ENCODE measurements around the gene PPM1L.

The PPM1L gene

GRCh38 chr3:161042023-161042501 lies 286.0 kb downstream of the PPM1L start:
- DNase-seq (ENCODE audit: low spot score), result no peak

- no peak for DNase-seq (ENCODE audit: low spot score)
These were observed 287.5 kb downstream of the PPM1L start for GRCh38 chr3:161043336-161044035.

GRCh38 chr3:161049683-161050248 lies 293.7 kb downstream of the PPM1L start:
- DNase-seq (ENCODE audit: low spot score), result no peak

GRCh38 chr3:161050935-161051334 lies 294.9 kb downstream of the PPM1L start:
- DNase-seq (ENCODE audit: low spot score), result no peak

- DNase-seq (ENCODE audit: low spot score), result no peak
These were observed 295.8 kb downstream of the PPM1L start for GRCh38 chr3:161051856-161052255.

- DNase-seq (ENCODE audit: low spot score), result no peak
These were observed 299.0 kb downstream of the PPM1L start for GRCh38 chr3:161054860-161055604.

GRCh38 chr3:161064413-161064812 lies 308.4 kb downstream of the PPM1L start:
- DNase-seq (ENCODE audit: low spot score), result no peak

GRCh38 chr3:161066930-161067329 lies 310.9 kb downstream of the PPM1L start:
- DNase-seq (ENCODE audit: low spot score), result no peak

- DNase-seq (ENCODE audit: low spot score), result no peak
These were observed 311.3 kb downstream of the PPM1L start for GRCh38 chr3:161067335-161067734.

- DNase-seq (ENCODE audit: low spot score), result no peak
These were observed 313.6 kb downstream of the PPM1L start for GRCh38 chr3:161069511-161070251.

- no peak for DNase-seq (ENCODE audit: low spot score)
These were observed 314.4 kb downstream of the PPM1L start for GRCh38 chr3:161070252-161070930.

- DNase-seq (ENCODE audit: low spot score), result no peak
These were observed 315.1 kb downstream of the PPM1L start for GRCh38 chr3:161070980-161071663.

- DNase-seq (ENCODE audit: low spot score), result no peak
These were observed 316.2 kb downstream of the PPM1L start for GRCh38 chr3:161072211-161072621.

- DNase-seq (ENCODE audit: low spot score), result no peak
These were observed 316.7 kb downstream of the PPM1L start for GRCh38 chr3:161072751-161073150.

- DNase-seq (ENCODE audit: low spot score), result no peak
These were observed 317.1 kb downstream of the PPM1L start for GRCh38 chr3:161073181-161073580.

- no peak for DNase-seq (ENCODE audit: low spot score)
These were observed 325.6 kb downstream of the PPM1L start for GRCh38 chr3:161081633-161082032.

- DNase-seq (ENCODE audit: low spot score), result no peak
These were observed 326.0 kb downstream of the PPM1L start for GRCh38 chr3:161082063-161082462.

- no peak for DNase-seq (ENCODE audit: low spot score)
These were observed 327.1 kb downstream of the PPM1L start for GRCh38 chr3:161083131-161083530.

GRCh38 chr3:161084277-161084676 lies 328.2 kb downstream of the PPM1L start:
- DNase-seq (ENCODE audit: low spot score), result no peak

GRCh38 chr3:161093895-161094294 lies 337.9 kb downstream of the PPM1L start:
- DNase-seq (ENCODE audit: low spot score), result no peak

GRCh38 chr3:161096771-161097367 lies 340.8 kb downstream of the PPM1L start:
- no peak for DNase-seq (ENCODE audit: low spot score)

Measured in ecto neural progenitor cell (in vitro differentiated cells).